Measurements from ENCODE around the gene COX4I1. TPM values are rescaled to one million over a fixed set of nuclear protein-coding genes. Genes with fewer than 3 reads are reported as not detected.

The COX4I1 gene
- total RNA-seq, 1 experiment from 2014 or later: 839 TPM

DNA sequence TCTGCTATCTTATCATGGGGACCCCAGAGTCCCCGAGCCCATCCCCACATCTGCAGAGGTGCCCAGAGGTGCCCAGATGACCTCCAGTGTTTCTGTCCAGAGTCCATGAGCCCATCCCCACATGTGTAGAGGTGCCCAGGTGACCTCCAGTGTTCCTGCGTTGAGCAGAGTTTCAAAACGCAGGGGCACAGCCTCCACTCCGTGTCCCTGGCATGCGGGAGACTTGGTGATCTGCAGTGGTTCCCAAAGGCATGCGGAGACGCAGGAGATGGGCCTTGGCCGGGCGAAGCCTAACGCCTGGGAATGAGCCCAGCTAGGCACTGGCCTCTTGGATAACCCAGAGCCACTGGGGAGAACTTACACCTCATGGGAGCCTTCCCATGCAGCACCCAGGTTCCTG lies 41.3 kb downstream of the COX4I1 start:
- Histone ChIP-seq H3K4me2 (ENCODE audit: low read length) (no peak overlapping the region), H4K20me1 (ENCODE audit: insufficient read depth) (no peaks in the 10 kb centered on the region), H3K4me1 (ENCODE audit: control insufficient read depth in 1 of 2, insufficient read depth in 2 of 2, low read length in 2 of 2) (no peaks in the 10 kb centered on the region), H3K9me2 (ENCODE audit: insufficient read depth) (no peaks in the 10 kb centered on the region), H3K79me2 (ENCODE audit: insufficient read depth, low read length) (no peaks in the 10 kb centered on the region), H3K9ac (ENCODE audit: low read length) (no peak overlapping the region), H3K36me3 (ENCODE audit: control insufficient read depth in 1 of 2, insufficient read depth in 2 of 2, low read length in 2 of 2) (no peaks in the 10 kb centered on the region), H3K27ac (ENCODE audit: low read depth, low read length) (no peak overlapping the region), H3K9me3 (ENCODE audit: control insufficient read depth in 1 of 2, insufficient read depth in 1 of 2, low read depth in 1 of 2, low read length in 2 of 2) (no peaks in the 10 kb centered on the region), H2AFZ (ENCODE audit: low read depth, low read length, poor library complexity, severe bottlenecking) (no peak overlapping the region), H3K4me3 (replicated peaks in 1 of 2; ENCODE audit: low read depth in 1 of 2, low read length in 2 of 2) (no peak overlapping the region), H3K27me3 (ENCODE audit: insufficient read depth, low read length) (peaks cover 25% of the 10 kb centered on the region)
- no TSS peak for BruUV-seq (replicated peaks)
- CTCF ChIA-PET: no interaction called here
- no peak for DNase-seq (ENCODE audit: low read depth, low spot score)
- intact Hi-C loops (cut with micrococcal nuclease): no loop called here
- POLR2A ChIA-PET: no interaction called here
- no peak for ATAC-seq
- RAD21 ChIA-PET (ENCODE audit: low non-redundant PET in 1 of 2, low total read pairs in 2 of 2, uncharacterized antibody in 2 of 2, unreplicated experiment in 2 of 2): no interaction called here
- TF ChIP-seq RAD21 (IDR thresholded peaks at IDR 0.05; ENCODE audit: low read depth) (no peak), CEBPB (IDR thresholded peaks at IDR 0.05; ENCODE audit: low read depth) (no peak), POLR2A (IDR thresholded peaks at IDR 0.05; ENCODE audit: borderline replicate concordance, extremely low read depth, insufficient read depth, insufficient read length) (no peak), FOSL1 (IDR thresholded peaks at IDR 0.05; ENCODE audit: low read depth) (no peak), JUND (IDR thresholded peaks at IDR 0.05) (no peak), EZH2 (IDR thresholded peaks at IDR 0.05) (no peak), YY1 (IDR thresholded peaks at IDR 0.05; ENCODE audit: extremely low read depth, insufficient replicate concordance, low read depth, low read length) (no peak), POLR2AphosphoS5 (IDR thresholded peaks at IDR 0.05; ENCODE audit: low read depth, low read length) (no peak), ZFX (IDR thresholded peaks at IDR 0.05) (no peak), ELF1 (IDR thresholded peaks at IDR 0.05; ENCODE audit: borderline replicate concordance, low read depth) (no peak)
- TF ChIP-seq, protein P1, sequence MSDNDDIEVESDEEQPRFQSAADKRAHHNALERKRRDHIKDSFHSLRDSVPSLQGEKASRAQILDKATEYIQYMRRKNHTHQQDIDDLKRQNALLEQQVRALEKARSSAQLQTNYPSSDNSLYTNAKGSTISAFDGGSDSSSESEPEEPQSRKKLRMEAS (IDR thresholded peaks at IDR 0.05): no peak
- TF ChIP-seq, protein P2, sequence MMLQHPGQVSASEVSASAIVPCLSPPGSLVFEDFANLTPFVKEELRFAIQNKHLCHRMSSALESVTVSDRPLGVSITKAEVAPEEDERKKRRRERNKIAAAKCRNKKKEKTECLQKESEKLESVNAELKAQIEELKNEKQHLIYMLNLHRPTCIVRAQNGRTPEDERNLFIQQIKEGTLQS (IDR thresholded peaks at IDR 0.05): no peak

DNA sequence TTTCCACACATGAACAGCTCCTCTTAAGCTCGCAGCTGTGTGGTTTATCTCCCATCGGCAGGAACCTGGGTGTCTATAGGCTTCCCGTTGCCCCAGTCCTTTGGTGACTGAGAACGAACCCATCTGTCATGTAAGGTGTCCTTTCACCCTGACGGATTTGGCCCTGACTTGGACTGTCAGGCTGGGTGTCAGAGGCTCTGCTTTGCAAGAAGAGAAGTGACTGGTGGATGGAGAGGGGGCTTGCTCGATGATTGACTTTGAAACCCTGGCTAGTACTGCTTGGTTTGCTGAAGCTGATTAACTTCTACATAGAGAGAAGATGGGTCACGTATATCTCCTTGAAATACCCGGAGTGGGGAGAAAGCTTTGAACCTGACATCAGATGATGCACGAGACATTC lies 42.9 kb downstream of the COX4I1 start:
- Histone ChIP-seq H3K36me3 (ENCODE audit: control insufficient read depth in 1 of 2, insufficient read depth in 2 of 2, low read length in 2 of 2) (no peaks in the 10 kb centered on the region), H4K20me1 (ENCODE audit: insufficient read depth) (no peaks in the 10 kb centered on the region), H3K9ac (ENCODE audit: low read length) (no peak overlapping the region), H3K79me2 (ENCODE audit: insufficient read depth, low read length) (no peaks in the 10 kb centered on the region), H2AFZ (ENCODE audit: low read depth, low read length, poor library complexity, severe bottlenecking) (no peak overlapping the region), H3K27ac (ENCODE audit: low read depth, low read length) (no peak overlapping the region), H3K4me3 (replicated peaks in 1 of 2; ENCODE audit: low read depth in 1 of 2, low read length in 2 of 2) (no peak overlapping the region), H3K9me2 (ENCODE audit: insufficient read depth) (no peaks in the 10 kb centered on the region), H3K4me1 (ENCODE audit: control insufficient read depth in 1 of 2, insufficient read depth in 2 of 2, low read length in 2 of 2) (no peaks in the 10 kb centered on the region), H3K9me3 (ENCODE audit: control insufficient read depth in 1 of 2, insufficient read depth in 1 of 2, low read depth in 1 of 2, low read length in 2 of 2) (no peaks in the 10 kb centered on the region), H3K27me3 (ENCODE audit: insufficient read depth, low read length) (peaks cover 9% of the 10 kb centered on the region; the same call in 1 of the 2 replicates), H3K4me2 (ENCODE audit: low read length) (no peak overlapping the region)
- RAD21 ChIA-PET (ENCODE audit: low non-redundant PET in 1 of 2, low total read pairs in 2 of 2, uncharacterized antibody in 2 of 2, unreplicated experiment in 2 of 2): interaction anchor here in 1 of 2 experiments (0.6 kb wide), 1 partner anchor 139 kb away, joined by 3 read pairs; no protein-coding TSS in a partner anchor
- POLR2A ChIA-PET: no interaction called here
- no TSS peak for BruUV-seq (replicated peaks)
- intact Hi-C loops (cut with micrococcal nuclease): no loop called here
- TF ChIP-seq ZFX (IDR thresholded peaks at IDR 0.05): no peak
- TF ChIP-seq POLR2AphosphoS5 (IDR thresholded peaks at IDR 0.05; ENCODE audit: low read depth, low read length): no peak
- TF ChIP-seq ELF1 (IDR thresholded peaks at IDR 0.05; ENCODE audit: borderline replicate concordance, low read depth): no peak
- TF ChIP-seq ZNF274 (IDR thresholded peaks at IDR 0.05; ENCODE audit: low read depth, low read length): no peak
- TF ChIP-seq, protein P1 (IDR thresholded peaks at IDR 0.05): no peak
- no peak for TF ChIP-seq CBX3 (IDR thresholded peaks at IDR 0.05; ENCODE audit: low read depth)
- no peak for TF ChIP-seq YY1 (IDR thresholded peaks at IDR 0.05; ENCODE audit: extremely low read depth, insufficient replicate concordance, low read depth, low read length)
- no peak for TF ChIP-seq JUND (IDR thresholded peaks at IDR 0.05)
- TF ChIP-seq CEBPB (IDR thresholded peaks at IDR 0.05; ENCODE audit: low read depth): no peak
- DNase-seq (ENCODE audit: low read depth, low spot score): no peak
- CTCF ChIA-PET: no interaction called here
- no peak for ATAC-seq

Data from HCT116 (cell line).